Adrenal gland (tissue), 5 donors: Measurements from ENCODE around the gene PLXNA2.

Source experiments
- CTCF ChIP-seq, 6 experiments: fragments of 450-650 bp in 4 of 6; fragments of 200-600 bp in 2 of 6; sonication (generic) in 1 of 6; IDR thresholded peaks; 1 replicate in 5 of 6; 2 replicates in 1 of 6; pipeline versions ENCODE4 v1.5.1 to v1.8.0; 2016 to 2021; ENCODE audit warnings: antibody characterized with exemption in 6 of 6, mild to moderate bottlenecking in 2 of 6, moderate library complexity in 1 of 6
- POLR2A ChIP-seq, 2 donors: fragments of 450-650 bp; IDR thresholded peaks; one replicate each; pipeline ENCODE4 v1.6.1; 2017; ENCODE audit warnings: antibody characterized with exemption in 2 of 2, mild to moderate bottlenecking in 2 of 2, moderate library complexity in 1 of 2
- donor health status: DM: no; HTN: no; CAD: no.

- no peak for TF ChIP-seq CTCF (IDR thresholded peaks at IDR 0.05)
- no peak for TF ChIP-seq POLR2A (IDR thresholded peaks at IDR 0.05)
Measured at GRCh38 chr1:208047476-208047934, 196.7 kb downstream of the PLXNA2 start.
